Measurements from ENCODE around the gene BRD1. TPM values are rescaled to one million over a fixed set of nuclear protein-coding genes. Genes with fewer than 3 reads are reported as not detected.
"Not testable (repeated sequence)": the region's sequence is repeated elsewhere in the genome, so short reads cannot be mapped to it uniquely, and the experiment has no call there.

BRD1 gene
- total RNA-seq, 2 experiments from 2014 or later, result 56.7 to 56.9 TPM

DNA sequence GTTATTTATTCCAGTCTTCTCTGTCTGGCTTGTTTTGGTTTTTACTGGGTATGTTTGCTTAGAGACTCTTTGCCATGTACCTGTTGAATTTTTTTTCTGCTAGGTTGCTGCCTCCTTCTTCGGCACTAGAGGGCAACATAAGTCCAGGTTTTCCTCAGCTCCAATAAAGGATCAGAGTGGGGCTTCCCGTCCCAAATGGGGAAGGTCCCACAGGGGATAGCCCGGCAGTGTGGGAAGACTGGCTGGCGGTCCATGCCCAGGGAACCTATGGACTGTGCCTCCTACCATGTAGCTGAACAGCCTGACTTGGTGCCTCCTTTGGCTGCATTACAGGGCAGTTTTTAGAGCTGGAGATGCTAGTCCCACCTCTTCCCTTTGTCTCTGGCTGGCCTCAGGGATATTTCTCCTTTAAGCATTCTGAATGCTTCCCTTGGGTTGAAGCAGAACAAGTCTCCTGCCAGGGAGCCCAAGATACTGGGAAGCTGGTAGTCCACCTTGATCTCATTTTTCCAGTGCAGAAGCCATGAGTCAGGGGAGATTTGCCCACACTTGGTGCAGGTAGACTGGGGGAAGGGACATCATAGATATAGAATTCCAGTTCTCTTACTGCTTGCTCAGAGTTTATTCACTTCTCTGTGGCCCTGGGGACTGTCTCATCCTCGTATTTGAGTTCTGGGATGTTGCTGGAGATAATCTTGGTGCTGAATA is 60.2 kb downstream of the BRD1 start:
- H3K36me3 Mint-ChIP-seq, result no peaks in the 10 kb centered on the region
- no peak overlapping the region for H3K27ac Mint-ChIP-seq
- ATAC-seq (ENCODE audit: low read depth) (peak; percentile 33), DNase-seq (peak; percentile 53)
- no peak overlapping the region for H3K4me3 Mint-ChIP-seq
- POLR2A ChIA-PET, result interaction anchor here (0.7 to 1.5 kb wide), 3 partner anchors 158 to 348 kb away, joined by 3 to 5 read pairs (median 4); no protein-coding TSS in a partner anchor
- H3K9me3 Mint-ChIP-seq, result peaks cover 3% of the 10 kb centered on the region
- peaks cover 4% of the 10 kb centered on the region for H3K4me1 Mint-ChIP-seq
- H3K27me3 Mint-ChIP-seq, result no peaks in the 10 kb centered on the region

DNA sequence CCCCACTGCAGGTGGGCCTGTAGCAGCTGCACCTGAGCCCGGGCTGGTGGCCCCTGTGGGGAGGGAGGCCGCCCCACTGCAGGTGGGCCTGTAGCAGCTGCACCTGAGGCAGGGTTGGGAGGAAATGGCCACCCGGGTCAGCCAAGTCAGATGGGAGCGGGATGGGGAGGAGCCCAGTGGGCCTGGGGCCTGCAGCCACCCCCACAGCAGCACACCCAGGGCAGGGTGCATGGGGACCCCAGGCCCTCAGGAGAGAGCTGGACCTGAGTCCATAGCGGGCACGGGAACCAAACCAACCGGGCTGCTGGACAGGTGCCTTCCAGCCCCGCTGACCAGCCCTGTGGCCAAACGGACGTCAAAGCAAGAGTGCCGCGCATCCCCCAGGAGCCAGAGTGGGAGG is 61.7 kb downstream of the BRD1 start:
- Mint-ChIP-seq H3K27ac (no peak overlapping the region), H3K36me3 (no peaks in the 10 kb centered on the region), H3K4me1 (peaks cover 12% of the 10 kb centered on the region), H3K4me3 (no peak overlapping the region), H3K9me3 (peaks cover 3% of the 10 kb centered on the region), H3K27me3 (no peaks in the 10 kb centered on the region)
- DNase-seq (peak; percentile 23), ATAC-seq (ENCODE audit: low read depth) (no peak)
- POLR2A ChIA-PET, result no interaction called here

DNA sequence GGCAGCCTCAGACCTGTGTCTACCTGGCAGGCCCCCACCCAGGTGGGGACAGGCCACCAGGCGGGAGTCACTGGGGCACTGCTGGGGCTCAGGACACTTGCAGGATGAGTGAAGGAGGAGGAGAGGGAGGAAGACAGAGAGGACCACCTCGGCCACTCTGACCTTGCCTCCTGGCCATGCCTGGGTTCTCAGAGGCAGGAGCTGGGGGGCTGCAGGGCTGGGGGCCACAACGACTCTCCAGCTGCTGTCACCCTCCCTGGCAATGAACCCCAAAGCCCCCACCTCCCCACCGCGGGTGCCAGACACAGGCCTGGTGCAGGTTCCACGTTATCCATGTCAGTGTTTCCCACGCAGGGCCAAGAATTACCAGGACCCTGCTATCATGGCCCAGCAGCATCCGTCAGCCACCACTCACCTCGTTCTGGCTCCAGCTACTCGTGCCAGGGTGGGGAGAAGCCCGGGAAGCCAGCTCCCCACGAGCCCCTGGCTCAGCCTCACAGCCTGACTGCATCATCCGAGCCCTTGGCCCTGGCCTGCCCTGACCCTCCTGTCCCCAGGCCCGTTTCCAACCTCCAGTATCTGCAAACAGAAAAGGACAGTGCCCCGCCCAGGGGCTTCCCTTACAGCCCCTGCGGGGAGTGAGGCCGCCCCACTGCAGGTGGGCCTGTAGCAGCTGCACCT is 62.4 kb downstream of the BRD1 start:
- Mint-ChIP-seq H3K4me3 (no peak overlapping the region), H3K9me3 (peaks cover 3% of the 10 kb centered on the region), H3K4me1 (peaks cover 17% of the 10 kb centered on the region), H3K27ac (no peak overlapping the region), H3K27me3 (no peaks in the 10 kb centered on the region), H3K36me3 (no peaks in the 10 kb centered on the region)
- ATAC-seq (ENCODE audit: low read depth) (no peak), DNase-seq (peak; percentile 26)
- POLR2A ChIA-PET, result no interaction called here

DNA sequence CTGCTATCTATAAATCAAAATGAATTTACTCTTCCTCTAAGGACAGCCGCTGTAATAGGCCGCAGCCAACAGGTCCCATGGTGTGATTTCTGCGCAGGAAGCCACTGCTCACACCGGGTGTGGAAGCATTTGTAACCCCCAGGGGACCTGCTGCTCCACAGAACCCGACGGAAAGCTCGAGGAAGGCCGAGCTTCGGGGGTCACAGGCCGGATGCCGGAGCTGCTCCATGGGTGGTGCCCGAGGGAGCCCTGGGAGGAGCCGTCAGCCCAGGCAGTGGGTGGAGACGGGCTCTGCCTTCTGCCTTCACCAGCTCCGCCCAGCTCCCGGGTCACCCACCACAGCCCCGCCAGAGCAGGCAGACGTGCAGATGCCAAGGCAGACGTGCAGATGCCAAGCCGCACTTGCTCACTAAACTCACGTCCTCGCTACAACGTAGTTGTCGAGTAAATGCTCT is 63.5 kb downstream of the BRD1 start:
- H3K36me3 Mint-ChIP-seq, result no peaks in the 10 kb centered on the region
- peaks cover 22% of the 10 kb centered on the region for H3K4me1 Mint-ChIP-seq
- POLR2A ChIA-PET, result no interaction called here
- ATAC-seq (ENCODE audit: low read depth) (no peak), DNase-seq (peak; percentile 20)
- no peak overlapping the region for H3K27ac Mint-ChIP-seq
- H3K4me3 Mint-ChIP-seq, result no peak overlapping the region
- H3K27me3 Mint-ChIP-seq, result no peaks in the 10 kb centered on the region
- peaks cover 3% of the 10 kb centered on the region for H3K9me3 Mint-ChIP-seq

DNA sequence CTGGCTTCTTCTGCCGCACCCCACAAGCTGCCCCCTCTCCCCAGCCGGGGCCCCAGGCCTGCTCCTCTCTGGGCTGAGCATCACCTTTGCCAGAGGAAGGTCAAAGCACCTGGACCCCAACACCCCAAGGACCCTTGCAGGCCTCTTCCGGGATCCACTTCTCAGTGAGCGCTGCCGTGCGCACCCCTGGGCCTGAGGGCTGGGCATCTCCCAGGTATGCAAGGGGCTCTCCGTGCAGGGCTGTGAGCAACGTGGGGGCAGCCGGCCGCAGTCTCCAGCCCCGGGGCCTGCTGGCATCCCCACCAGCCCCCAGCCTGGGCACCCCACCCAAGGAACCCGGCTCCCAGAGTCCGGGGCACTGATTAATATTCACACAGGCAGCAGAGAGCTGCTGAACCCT is 64.0 kb downstream of the BRD1 start:
- POLR2A ChIA-PET, result no interaction called here
- no peak for ATAC-seq (ENCODE audit: low read depth)
- peak; percentile 20 for DNase-seq
- H3K9me3 Mint-ChIP-seq, result peaks cover 3% of the 10 kb centered on the region
- no peaks in the 10 kb centered on the region for H3K36me3 Mint-ChIP-seq
- no peak overlapping the region for H3K4me3 Mint-ChIP-seq
- H3K27ac Mint-ChIP-seq, result no peak overlapping the region
- no peaks in the 10 kb centered on the region for H3K27me3 Mint-ChIP-seq
- peaks cover 22% of the 10 kb centered on the region for H3K4me1 Mint-ChIP-seq

DNA sequence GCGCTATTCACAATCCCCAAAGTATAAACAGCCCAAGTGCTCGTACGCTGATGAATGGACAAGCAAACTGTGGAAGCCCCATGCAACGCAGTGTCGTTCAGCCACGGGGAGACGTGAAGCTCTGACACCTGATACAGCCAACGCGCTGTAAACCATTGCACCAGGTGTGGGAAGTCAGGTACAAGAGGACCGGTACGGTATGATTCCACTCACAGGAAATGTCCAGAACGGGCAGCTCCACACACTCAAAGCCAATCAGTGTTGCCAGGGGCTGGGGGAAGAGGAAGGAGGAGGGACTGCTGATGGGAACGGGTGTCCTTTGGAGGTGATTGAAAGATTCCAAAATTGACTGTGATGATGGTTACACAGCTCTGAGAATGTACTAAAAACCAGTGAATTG is 64.5 kb downstream of the BRD1 start:
- Mint-ChIP-seq H3K27me3 (no peaks in the 10 kb centered on the region), H3K4me1 (peaks cover 20% of the 10 kb centered on the region), H3K4me3 (no peak overlapping the region), H3K9me3 (peaks cover 3% of the 10 kb centered on the region), H3K27ac (no peak overlapping the region), H3K36me3 (no peaks in the 10 kb centered on the region)
- POLR2A ChIA-PET, result no interaction called here
- ATAC-seq (ENCODE audit: low read depth) (no peak), DNase-seq (peak; percentile 18)

DNA sequence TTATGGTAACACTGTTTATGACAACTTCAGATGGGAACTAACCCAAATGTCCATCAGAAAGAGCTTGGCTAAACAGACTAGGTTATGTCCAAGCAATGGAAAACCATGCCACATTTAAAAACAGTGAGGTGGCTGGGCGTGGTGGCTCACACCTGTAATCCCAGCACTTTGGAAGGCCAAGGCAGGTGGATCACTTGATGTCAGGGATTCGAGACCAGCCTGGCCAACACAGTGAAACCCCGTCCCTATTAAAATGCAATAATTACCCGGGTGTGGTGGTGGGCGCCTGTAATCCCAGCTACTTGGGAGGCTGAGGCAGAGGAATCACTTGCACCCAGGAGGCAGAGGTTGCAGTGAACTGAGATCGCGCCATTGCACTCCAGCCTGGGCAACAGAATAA is 65.1 kb downstream of the BRD1 start:
- DNase-seq; H3K4me3 Mint-ChIP-seq; H3K36me3 Mint-ChIP-seq; ATAC-seq (ENCODE audit: low read depth); H3K27ac Mint-ChIP-seq; POLR2A ChIA-PET; H3K27me3 Mint-ChIP-seq; H3K9me3 Mint-ChIP-seq: not testable (repeated sequence)
- peaks cover 20% of the 10 kb centered on the region for H3K4me1 Mint-ChIP-seq

DNA sequence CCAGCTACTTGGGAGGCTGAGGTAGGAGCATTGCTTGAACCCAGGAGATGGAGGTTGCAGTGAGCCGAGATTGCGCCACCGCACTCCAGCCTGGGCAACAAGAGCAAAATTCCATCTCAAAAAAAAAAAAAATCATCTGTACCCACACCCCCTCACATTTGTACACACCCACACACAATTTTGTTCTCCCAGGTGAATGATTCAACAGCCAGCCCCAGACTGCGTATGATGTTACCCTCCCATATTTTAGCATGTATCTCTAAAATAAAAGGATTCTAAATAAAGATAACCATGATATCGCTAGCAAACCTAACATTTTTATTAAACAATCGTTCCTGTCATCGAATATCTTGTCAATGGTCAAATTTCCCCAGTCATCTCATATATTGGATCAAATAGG is 65.8 kb downstream of the BRD1 start:
- peaks cover 20% of the 10 kb centered on the region for H3K4me1 Mint-ChIP-seq
- H3K27me3 Mint-ChIP-seq, result no peaks in the 10 kb centered on the region
- H3K4me3 Mint-ChIP-seq, result no peak overlapping the region
- H3K9me3 Mint-ChIP-seq, result peaks cover 1% of the 10 kb centered on the region
- DNase-seq (no peak), ATAC-seq (ENCODE audit: low read depth) (no peak)
- no peak overlapping the region for H3K27ac Mint-ChIP-seq
- no peaks in the 10 kb centered on the region for H3K36me3 Mint-ChIP-seq
- POLR2A ChIA-PET, result interaction anchor here (1.1 kb wide), 1 partner anchor 161 kb away, joined by 3 read pairs; no protein-coding TSS in a partner anchor

DNA sequence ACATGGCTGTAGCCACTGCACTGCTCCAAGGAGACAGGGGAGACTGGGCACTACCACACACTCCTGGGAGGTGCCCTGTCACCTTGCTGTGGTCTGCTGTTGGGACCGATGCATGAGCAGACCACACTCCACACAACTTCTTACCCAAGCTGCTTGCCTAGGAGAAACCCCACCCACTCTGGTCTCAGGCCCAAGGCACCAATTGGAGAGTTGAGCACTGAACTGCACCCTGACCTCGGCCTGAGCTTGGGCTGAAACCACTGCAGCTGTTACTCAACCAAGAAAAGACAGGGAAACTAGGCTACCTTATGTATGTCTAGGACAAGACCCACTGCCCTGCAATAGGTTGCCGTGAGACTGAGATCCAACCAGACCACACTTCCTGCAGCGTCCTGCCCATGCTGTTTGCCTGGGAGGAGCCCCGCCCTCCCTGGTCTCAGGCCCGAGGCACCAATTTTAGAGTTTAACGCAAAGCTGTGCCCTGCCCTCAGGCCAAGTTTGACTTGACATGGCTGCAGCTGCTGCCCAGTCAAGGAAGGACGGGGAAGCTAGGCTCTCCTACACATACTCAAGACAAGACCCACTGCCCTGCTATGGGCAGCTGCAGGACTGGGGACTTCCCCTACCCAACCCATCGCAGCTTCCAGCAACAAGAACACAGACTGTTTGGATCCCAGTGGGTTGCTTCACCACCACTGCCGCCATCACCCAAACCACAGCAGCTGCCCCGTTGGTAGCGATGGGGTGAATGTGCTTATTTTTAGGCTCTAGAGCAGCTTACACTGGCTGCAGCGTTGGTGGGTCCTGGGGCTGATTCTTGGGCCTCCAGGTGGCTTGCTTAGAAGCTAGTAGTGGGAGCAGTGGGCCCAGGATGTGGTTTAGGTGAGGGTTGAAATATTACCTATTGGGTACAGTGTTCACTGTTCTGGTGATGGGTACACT is 66.8 kb downstream of the BRD1 start:
- Mint-ChIP-seq H3K4me3 (peak overlapping the region; percentile 32), H3K4me1 (peaks cover 20% of the 10 kb centered on the region), H3K9me3 (no peaks in the 10 kb centered on the region), H3K27me3 (no peaks in the 10 kb centered on the region), H3K36me3 (no peaks in the 10 kb centered on the region), H3K27ac (peak overlapping the region; percentile 82)
- ATAC-seq (ENCODE audit: low read depth), result peak; percentile 77
- POLR2A ChIA-PET, result interaction anchor here (0.6 to 1.1 kb wide), 3 partner anchors 14 to 160 kb away, joined by 3 read pairs; no protein-coding TSS in a partner anchor
- peak; percentile 49 for DNase-seq

DNA sequence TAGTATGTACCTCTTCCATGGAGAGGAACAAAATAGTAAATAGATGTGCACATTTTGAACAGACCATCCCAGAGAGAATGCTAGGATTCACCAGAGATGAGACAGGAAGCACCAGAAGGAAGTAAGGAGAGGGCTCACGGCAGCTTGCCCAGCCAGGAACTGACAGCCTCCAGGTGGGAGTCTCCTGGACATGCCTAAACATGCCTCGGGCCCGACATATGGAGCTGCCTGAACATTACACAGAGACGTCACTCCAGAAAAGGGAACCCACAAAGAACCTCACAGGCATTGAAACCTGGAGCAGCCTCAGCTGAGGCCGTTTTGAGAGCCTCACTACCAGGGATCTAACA is 67.4 kb downstream of the BRD1 start:
- Mint-ChIP-seq H3K4me1 (peaks cover 20% of the 10 kb centered on the region), H3K4me3 (peak overlapping the region; percentile 17), H3K36me3 (no peaks in the 10 kb centered on the region), H3K27ac (peak overlapping the region; percentile 82), H3K9me3 (no peaks in the 10 kb centered on the region), H3K27me3 (no peaks in the 10 kb centered on the region)
- ATAC-seq (ENCODE audit: low read depth) (no peak), DNase-seq (no peak)
- POLR2A ChIA-PET, result interaction anchor here (0.8 kb wide), 1 partner anchor 49 kb away, joined by 3 read pairs; no protein-coding TSS in a partner anchor

DNA sequence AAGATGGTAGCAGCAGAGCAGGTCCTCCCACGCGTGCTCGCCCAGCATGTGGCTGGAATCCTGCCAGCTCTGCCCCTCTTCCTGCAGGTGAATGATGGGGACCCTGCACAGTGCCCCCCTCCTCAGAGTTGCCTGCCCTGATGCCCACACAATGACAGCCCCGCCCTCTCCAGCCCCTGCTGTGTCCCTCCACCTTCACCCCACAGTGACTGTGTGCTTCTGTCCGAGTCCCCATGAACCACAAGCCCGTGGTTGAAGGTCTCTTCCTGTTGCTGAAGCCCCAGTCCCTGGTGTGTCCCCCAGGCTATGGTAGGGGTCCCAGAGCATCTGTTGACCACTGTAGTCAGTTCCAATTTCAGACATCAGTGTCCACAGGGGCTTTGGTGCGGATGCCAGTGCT is 71.0 kb downstream of the BRD1 start:
- Mint-ChIP-seq H3K27me3 (no peaks in the 10 kb centered on the region), H3K9me3 (no peaks in the 10 kb centered on the region), H3K4me3 (no peak overlapping the region), H3K36me3 (no peaks in the 10 kb centered on the region), H3K27ac (no peak overlapping the region), H3K4me1 (peaks cover 15% of the 10 kb centered on the region)
- peak; percentile 10 for DNase-seq
- POLR2A ChIA-PET, result no interaction called here
- no peak for ATAC-seq (ENCODE audit: low read depth)

DNA sequence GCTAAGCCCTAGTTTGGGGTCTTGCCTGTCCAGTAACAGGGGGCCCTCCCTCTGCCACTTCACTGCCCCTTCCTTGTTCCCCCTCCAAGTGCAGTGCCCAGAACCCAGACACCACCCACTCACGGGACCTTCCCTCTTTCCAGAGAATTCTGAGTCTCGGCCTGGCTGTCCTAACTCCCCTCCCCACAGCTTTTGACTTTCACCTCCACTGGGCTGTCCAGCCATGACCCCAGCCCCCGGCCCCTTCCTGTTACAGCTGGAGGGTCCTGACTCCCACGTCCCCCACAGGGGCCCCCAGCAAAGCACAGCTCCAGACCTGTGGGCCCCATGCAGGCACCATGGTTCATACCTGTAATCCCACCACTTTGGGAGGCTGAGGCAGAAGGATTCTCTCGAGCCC is 71.5 kb downstream of the BRD1 start:
- DNase-seq (no peak), ATAC-seq (ENCODE audit: low read depth) (no peak)
- Mint-ChIP-seq H3K4me3 (no peak overlapping the region), H3K9me3 (no peaks in the 10 kb centered on the region), H3K27ac (no peak overlapping the region), H3K36me3 (no peaks in the 10 kb centered on the region), H3K27me3 (no peaks in the 10 kb centered on the region), H3K4me1 (peaks cover 14% of the 10 kb centered on the region)
- POLR2A ChIA-PET, result no interaction called here

DNA sequence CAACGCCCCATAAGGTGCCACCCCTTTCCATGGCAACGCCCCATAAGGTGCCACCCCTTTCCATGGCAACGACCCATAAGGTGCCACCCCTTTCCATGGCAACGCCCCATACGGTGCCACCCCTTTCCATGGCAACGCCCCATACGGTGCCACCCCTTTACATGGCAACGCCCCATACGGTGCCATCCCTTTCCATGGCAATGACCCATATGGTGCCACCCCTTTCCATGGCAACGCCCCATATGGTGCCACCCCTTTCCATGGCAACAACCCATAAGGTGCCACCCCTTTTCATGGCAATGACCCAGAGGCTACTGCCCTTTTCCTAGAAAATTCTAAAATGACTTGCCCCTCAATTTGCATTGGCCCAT is 72.1 kb downstream of the BRD1 start:
- POLR2A ChIA-PET, result no interaction called here
- no peak for ATAC-seq (ENCODE audit: low read depth)
- DNase-seq, result peak; percentile 17
- Mint-ChIP-seq H3K27ac (no peak overlapping the region), H3K4me1 (peaks cover 8% of the 10 kb centered on the region), H3K9me3 (no peaks in the 10 kb centered on the region), H3K36me3 (no peaks in the 10 kb centered on the region), H3K27me3 (no peaks in the 10 kb centered on the region), H3K4me3 (no peak overlapping the region)

All from activated naive CD8-positive, alpha-beta T cell treated with anti-CD3 and anti-CD28 coated beads, Interleukin-2, amount 10 ng/mL, durations not matched to agents 7 days and 5 days (primary cell).